NCI-H69 (cell line): Measurements from ENCODE around the gene DNAJA1.
A peak's percentile ranks its signal among the peaks of the same experiment; 100 is the strongest.

ENCODE experiments used
- DNase-seq: peaks from one replicate; lab custom pipeline; 2025; lab: John Stamatoyannopoulos, UW

Gene DNAJA1

GRCh38 chr9:33082128-33082527 lies 57.1 kb downstream of the DNAJA1 start:
- DNase-seq, result peak; percentile 25

- peak; percentile 30 for DNase-seq
Measured at GRCh38 chr9:33082538-33083326, 57.7 kb downstream of the DNAJA1 start.

GRCh38 chr9:33085672-33086071 lies 60.6 kb downstream of the DNAJA1 start:
- DNase-seq, result peak; percentile 51
